HG03066 (cell line): ENCODE results near the gene MEX3C.

Source experiments
- ATAC-seq: cut with Tn5 transposase; IDR thresholded peaks from one replicate; pipeline ENCODE4 v1.9.1; 2021; ENCODE audit warnings: low read depth; ENCODE audit not compliant: unreplicated experiment

Gene MEX3C

DNA sequence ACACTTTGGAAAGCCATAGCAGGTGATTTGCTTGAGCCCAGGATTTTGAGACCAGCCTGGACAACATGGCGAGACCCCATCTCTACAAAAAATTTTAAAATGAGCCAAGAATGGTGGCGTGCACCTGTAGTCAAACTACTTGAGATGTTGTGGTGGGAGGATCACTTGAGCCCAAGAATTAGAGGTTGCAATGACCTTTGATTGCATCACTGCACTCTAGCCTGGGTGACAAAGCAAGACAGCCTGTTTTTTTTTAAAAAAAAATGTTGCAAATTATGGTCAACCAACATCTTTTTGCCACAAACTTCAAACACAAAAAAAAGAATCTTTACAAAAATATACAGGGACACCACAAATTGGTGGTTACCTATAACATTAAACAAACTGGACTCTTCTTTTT, 40.3 kb downstream of the MEX3C start:
- ATAC-seq, result no peak

DNA sequence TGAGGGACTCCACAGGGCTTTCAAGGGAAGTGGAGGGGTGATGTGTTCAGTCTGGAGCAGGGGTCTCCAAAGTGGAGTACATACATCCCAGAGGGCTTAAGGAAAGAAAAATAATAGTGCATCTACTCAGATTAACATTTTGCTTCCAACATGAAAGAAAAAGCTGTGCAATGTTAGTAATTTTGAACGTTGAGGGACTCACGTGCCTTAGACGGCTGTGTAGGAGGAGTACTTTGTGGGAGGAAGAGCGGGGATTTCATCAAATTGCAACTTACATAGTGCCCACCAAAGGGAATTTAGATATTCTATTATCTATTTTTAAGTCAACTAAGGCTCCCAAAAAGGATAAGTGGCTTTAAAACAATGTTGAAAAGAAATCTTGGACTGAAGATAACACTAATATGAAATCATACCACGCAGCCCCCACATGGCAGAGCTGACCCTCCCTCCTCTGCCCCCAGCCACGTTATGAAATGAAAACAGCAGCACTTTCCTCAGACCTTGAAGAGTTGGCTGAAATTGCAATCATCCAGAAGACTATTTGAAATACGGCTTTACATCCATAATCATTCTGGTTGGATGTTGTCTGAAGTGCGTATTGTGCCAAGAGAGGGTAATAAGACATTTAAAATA, 42.9 kb downstream of the MEX3C start:
- ATAC-seq, result no peak

DNA sequence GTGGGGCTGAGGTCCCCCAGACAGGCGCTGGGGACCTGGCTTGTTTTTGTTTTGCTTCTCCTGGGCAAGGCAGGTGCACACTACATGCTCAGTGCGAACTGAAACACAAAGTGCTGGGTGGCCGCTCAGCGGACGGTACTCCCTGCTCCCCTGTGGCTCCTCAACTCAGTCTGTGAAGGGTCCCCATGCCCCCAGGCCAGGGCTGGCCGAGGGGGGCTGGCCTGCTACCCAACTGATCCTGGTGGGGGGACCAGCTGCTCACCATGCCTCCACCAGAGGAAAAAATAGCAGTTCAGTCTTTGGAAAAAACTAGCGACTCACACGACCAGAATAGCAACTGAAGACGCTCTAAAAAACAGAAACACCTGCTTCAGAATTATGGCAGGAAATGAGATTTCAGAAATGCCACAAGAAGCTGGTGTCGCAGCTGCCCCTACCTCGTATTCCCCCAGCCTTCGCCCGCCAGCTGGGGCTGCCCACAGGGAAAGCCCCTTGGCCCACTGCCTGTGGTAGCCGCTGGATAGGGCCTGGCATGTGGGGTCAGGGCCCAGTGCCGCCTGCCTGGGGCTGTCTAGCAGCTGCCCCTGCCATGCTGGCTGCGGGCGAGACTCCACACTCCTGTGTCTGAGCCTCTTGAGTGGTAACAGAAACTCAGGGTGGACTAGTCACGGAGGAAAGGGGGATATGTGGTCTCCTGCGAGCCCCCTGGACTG, 43.7 kb downstream of the MEX3C start:
- ATAC-seq, result peak; percentile 71

DNA sequence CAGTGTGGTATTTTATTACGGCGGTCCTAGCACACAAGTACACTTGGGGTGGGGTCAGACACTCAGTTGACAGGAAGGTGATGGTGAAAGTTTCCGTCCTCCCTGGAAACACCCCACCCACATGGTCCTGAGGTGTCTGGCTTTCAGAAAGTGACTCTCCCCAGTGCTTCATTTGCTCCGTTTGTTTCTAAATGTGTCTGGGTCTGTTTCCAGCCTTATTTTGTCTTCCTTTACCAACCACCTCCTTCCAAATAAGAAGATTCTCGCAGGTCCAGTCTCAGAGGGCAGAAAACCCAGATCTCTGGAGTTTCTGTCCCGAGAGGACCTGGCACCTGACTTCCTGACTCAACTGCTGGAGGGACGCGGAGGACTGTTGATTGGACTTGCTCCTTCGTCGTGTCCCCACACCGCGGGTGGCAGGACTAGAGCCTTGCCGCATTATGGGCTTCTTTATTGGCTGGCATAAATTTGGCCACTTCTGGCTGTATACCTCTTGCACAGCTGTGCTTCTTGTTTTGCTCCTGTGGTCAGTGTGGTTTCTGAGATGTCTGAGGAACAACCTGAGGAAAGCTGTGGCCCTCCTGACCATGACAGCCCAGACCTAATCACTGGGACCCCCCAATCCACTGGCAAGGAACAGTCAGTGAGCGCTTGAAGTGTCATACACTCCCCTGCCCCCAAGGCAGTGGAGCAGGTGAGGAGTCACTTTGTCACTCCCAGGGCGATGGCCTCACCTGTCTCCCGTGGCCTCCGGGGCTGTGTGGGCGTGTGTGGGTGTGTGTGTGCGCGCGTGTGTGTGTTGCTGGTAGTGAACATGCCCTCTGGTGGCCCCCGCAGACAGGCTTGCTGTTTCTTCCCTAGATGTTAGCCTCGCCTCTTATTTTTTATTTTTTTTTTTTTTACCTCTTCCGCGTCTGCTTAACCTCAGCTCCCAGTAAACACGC, 45.6 kb downstream of the MEX3C start:
- peak; percentile 25 for ATAC-seq

DNA sequence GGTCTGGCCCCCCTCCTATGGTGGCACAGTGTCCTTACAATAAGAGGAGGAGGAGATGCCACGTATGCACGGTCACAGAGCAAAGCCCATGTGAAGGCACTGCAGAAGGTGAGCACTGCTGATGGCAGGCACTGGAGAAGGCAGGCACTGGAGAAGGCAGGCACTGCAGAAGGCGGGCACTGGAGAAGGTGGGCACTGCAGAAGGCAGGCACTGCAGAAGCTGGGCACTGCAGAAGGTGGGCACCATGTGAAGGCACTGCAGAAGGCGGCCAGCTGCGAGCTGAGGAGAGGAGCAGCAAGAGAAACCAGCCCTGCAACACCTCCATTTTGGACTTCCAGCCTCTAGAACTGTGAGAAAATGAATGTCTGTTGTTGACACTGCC, 46.3 kb downstream of the MEX3C start:
- ATAC-seq, result no peak

DNA sequence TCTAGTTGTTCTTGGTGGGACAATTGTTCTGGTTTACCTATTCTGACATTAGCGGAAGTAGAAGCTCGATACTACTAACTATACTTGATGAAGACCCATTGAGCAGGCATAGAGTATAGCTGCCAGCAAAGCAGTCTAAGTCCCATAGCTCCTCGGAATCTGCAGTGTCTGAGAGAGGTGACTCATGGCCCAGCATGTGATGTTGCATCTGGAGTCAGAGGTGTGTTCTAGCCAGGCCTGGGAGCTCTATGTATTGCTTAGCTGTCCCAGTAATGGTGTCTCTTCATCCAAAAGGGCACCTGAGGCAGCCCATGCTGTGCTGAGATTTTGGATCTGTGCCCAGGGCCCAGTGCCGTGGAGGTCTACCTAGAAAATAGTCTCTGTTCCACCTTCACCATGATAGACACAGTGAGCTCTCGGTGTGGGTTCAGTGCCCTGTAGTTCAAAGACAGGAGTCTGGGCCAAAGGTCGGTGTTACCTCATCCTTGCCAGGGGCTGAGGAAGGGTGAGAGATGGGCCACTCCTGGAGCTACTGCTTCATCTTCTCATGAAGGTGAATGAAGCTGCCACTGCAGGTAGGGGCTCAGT, 47.3 kb downstream of the MEX3C start:
- no peak for ATAC-seq

DNA sequence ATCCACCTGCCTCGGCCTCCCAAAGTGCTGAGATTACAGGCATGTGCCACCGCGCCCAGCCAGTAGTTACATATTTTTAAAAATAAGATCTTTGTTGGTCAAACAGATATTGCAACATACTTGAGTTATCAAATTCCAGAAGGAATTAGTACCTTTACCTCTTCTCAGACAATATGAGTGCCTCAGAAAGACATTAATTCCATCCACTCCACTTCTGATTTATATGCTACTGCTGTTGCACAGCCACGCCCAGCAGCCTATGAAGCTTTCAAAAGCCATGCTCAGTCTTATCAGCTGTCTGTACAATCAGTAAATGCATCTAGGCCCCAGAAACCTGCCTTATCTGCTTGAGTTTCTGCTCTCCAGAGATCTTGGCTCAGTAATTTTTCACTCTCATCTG, 47.8 kb downstream of the MEX3C start:
- no peak for ATAC-seq

DNA sequence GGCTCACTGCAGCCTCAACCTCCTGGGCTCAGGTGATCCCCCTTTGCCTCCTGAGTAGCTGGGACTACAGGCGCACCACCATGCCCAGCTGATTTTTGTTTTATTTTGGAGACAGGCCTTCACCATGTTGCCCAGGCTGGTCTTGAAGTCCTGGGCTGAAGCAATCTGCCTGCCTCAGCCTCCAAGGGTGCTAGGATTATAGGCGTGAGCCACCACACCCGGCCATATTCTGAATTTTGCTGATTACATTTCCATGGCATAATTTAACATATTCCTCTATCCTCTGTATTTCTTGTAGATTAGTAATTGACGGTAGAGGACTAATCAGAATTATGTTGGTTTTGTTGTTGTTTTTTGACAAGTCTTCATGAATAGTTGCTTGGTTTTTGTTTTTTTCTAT, 50.6 kb downstream of the MEX3C start:
- no peak for ATAC-seq

DNA sequence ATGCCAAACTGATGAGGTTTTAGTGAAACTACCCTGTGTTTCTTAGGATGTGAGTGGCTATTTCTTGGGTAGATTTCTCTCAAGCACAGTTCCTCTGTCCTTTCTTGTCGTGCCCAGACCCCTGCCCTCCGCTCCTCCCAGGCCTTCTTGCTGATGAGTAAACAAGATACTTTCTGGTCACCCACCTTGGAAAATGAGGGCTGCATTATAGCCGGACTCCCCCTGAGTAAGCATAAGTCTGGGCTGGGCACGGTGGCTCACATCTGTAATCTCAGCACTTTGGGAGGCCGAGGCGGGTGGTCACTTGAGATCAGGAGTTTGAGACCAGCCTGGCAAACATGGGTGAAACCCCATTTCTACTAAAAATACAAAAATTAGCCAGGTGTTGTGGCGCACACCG, 58.5 kb downstream of the MEX3C start:
- no peak for ATAC-seq

DNA sequence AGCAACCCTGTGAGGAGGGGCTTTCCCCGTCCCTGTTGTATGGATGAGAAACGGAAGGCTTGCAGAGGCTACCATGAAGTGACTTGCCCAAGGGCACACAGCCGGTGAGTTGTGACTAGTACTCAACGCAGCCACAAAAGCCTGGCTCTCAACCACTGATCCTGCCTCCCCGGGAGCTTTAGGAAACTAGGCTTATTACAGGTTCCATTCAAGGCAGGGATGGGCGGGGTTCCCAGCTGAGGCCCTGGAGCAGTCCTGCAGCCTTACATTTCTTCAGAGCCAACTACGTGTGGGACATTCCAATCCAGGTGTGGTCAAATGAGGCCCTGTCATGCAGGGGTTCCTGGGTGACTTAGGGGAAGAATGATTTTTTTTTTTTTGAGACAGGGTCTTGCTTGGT, 59.6 kb downstream of the MEX3C start:
- ATAC-seq, result no peak

DNA sequence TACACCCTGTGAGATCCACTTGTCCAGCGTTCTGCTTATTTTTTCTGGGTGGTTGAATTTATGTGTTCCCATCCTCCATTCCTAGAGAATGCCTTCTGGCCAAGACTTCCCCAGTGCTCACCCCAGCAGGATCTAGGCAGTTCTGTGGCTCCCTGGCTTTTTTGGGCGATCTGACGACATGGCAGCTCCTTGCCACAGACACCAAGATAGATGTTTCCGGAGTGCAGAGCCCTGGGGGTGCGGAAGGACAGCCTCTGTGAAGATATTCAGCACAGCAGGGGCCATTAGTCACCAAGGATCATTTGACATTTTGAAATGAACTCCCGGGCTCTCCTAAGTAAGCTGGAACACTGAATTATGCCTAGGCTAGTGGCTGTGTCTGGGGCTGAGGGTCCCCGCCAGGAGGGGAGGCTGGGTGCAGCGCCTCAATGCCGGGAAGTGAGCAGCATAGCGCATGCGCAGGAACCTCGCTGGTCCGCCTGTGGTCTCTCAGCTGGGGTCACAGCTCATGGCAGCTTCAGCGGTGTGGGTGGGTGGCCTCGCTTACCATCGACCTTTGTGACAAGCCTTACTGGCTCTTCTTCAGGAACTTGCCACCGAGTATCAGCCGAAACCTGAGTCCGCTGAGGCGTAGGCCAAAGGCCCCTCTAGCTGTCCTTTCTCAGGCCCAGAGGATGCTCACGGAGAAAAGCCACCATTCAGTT, 60.3 kb downstream of the MEX3C start:
- no peak for ATAC-seq

DNA sequence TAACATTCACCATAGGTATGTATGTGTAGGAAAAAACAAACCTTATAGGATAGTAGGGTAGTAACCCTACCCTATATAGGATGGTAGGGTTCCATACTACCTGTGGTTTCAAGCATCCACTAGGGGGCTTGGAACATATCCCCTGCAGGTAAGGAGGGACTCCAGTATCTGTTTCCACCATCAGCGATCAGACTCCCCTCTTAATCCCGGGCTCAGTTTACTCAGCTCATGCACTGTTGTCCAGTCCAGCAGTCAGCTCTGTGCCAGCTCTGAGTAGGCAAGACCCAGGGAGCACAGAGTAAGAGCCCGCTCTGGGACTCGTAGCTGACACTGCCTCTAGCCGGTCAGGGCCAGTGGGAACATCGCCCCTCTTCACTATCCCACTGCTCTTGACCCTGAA, 61.7 kb downstream of the MEX3C start:
- ATAC-seq, result no peak

DNA sequence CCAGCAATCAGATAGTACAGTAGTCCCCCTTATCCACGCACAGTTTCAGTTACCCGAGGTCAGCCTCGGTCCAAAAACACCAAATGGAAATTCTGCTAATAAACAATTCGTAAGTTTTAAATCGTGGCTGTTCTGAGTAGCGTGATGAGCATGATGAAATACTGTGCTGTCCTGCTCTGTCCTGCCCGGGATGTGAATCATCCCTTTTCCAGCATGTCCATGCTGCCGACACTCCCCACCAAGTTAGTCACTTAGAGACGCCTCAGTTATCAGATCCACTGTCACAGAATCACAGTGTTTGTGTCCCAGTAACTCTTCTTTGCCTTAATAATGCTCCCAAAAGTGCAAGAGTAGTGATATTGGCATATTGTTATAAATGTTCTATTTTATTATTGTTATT, 62.1 kb downstream of the MEX3C start:
- no peak for ATAC-seq

DNA sequence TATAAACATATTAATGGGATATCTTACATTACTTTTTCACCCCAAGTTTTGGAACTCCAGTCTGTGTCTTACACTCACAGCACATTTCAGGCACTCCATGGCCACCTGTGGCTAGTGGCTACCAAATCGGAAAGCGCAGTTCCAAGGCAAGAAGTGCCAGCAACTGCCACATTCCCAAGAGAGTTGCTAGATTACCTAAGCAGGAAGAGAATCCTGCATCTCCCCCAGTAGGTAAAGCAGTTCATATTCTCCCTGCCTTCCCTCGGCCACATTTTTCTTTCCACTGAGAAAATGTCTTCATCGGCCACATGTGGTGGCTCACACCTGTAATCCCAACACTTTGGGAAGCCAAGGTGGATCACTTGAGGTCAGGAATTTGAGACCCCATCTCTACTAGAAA, 62.8 kb downstream of the MEX3C start:
- ATAC-seq, result no peak

DNA sequence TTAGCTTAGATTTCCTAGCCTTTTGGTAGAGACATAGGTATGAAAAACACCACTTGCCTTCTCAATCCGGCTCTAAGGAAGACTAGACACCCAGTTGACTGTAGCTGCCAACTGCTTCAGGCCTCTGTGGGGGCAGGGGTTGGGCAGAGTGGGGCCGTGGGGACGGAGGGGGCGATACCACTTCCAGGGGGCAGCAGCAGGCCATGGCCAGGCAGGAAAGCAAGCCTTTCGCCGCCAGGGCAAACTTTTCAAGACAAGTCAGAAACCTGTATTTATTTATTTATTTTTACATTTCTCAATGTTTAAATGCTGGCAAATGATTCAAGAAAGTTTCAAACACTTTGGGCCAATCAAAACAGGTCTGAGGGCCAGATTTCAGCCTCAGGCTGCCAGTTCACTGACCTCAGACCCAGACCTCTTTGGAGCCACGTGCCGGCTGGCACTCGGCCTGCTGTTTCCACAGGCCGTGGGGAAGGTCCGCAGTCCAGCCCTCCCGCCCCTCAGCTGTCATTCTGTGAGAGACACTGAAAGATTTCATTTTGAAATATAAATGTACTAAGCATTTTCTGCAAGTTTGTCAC, 63.8 kb downstream of the MEX3C start:
- ATAC-seq, result no peak

DNA sequence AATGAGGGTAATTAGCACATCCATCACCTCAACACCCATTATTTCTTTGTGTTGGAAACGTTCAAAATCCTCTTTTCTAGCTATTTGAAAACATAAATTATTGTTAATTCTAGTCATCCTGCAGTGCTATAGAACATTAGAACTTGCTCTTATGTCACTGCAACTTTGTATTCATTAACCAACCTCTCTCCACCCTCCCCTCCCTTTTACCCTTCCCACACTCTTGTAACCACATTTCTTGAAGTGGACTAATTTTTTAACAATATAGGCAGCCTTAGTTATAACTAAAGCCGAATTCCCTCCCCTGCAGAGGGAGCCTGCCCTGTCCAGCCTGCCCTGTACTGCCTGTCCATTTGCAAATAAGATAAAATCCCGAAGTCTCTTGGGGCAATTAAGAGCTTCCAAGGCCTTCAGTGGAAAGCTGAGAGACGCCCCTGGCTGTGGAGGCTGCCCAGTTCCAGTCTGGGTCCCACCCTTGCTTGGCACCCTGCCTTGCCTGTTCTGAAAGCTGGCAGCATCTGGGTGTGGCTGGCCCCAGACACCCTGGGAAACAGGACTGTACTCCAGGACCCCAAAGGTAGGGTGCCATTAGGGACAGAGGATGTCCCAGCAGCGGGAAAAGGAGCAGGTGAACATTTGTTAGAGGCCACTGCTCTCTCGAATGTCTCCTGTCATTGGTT, 65.1 kb downstream of the MEX3C start:
- ATAC-seq, result no peak

DNA sequence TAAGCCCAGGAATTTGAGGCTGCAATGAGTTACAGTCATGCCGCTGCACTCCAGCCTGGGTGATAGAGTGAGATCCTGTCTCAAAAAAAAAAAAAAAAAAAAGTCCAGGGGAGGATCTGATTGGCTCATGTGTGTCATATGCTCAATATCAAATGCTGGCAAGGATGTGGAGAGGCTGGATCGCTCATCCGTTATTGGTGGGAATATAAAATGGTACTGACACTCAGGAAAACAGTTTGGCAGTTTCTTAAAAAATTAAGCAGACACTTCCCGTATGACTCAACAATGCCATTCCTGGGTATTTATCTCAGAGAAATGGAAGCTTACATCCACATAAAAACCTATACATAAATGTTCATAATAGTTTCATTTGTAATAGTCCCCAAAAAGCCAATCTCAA, 68.9 kb downstream of the MEX3C start:
- no peak for ATAC-seq

DNA sequence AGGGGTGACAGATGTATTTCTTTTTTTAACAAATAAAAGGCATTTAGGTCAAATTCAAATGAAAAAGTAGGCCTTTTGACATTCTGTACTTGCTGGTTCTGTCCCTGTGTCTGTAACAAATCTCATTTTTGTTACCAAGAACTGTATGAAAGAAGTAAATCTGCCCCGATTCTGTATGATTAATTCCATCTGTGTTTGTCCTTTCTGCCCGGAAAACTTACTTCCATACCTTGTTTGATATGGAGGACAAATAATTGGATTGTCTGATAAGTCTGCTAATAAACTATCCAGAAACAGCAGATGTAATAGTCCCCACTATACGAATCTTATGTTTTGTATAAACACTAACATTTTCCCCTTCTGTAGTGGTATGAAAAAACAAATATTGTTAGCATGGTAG, 69.8 kb downstream of the MEX3C start:
- ATAC-seq, result no peak

DNA sequence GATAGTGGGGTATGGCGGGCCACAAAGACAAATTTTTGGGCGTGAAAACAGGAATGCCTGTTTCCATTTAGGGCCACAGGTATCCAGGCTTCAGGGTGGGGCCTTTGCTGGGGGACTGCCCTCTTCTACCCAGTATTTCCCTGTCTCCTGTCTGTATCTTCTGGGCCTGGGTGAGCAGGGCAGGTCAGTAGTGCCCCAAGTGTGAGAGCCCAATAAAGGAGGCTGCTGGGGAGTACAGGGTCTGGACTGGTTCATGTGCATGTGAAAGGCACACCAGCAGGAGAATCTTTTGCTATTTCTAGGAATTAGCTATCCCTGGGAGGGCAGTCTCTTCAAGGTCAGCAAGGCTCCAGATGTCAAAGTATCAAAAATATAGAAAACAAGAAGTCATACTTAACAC, 71.5 kb downstream of the MEX3C start:
- no peak for ATAC-seq
